ENCODE measurements around the gene ATXN1L. TPM values are rescaled to one million over a fixed set of nuclear protein-coding genes. Genes with fewer than 3 reads are reported as not detected.

The ATXN1L gene
- total RNA-seq, 2 donors from 2014 or later = 16.8 to 21.4 TPM

Other genes with a start within 250 kb of the ATXN1L start
- gene MARVELD3, start 219.8 kb upstream of the ATXN1L start, total RNA-seq = not detected
- 1 to 10 TPM; 4.6 to 6.9 TPM for gene PHLPP2, start 121.3 kb upstream of the ATXN1L start, total RNA-seq
- gene AP1G1, start 37.1 kb upstream of the ATXN1L start, total RNA-seq = 10 to 100 TPM; 40.1 to 49.3 TPM
- gene ZNF821, start 38.2 kb downstream of the ATXN1L start, total RNA-seq = 1 to 10 TPM; 3.6 to 5.7 TPM
- 100 to 1,000 TPM; 117 to 138 TPM for gene IST1, start 49.6 kb downstream of the ATXN1L start, total RNA-seq
- gene PKD1L3, start 154.4 kb downstream of the ATXN1L start, total RNA-seq = under 1 TPM; 0.71 to 0.91 TPM
- 10 to 100 TPM; 34.5 to 44.3 TPM for gene DHODH, start 162.8 kb downstream of the ATXN1L start, total RNA-seq
- gene HP, start 208.5 kb downstream of the ATXN1L start, total RNA-seq = 100 to 1,000 TPM; 192 to 348 TPM
- 10 to 100 TPM in 1 of 2 donors, 1 to 10 TPM in 1; 9.2 to 18.1 TPM for gene HPR, start 217.2 kb downstream of the ATXN1L start, total RNA-seq
- gene TXNL4B, start 247.6 kb downstream of the ATXN1L start, total RNA-seq = 1 to 10 TPM; 6.5 to 7.8 TPM
- gene DHX38, start 247.9 kb downstream of the ATXN1L start, total RNA-seq = 10 to 100 TPM; 33.5 to 45.3 TPM

All from left cardiac atrium (tissue), 2 donors.